Iris pigment epithelial cell (primary cell): ENCODE measurements around the gene PRKCQ.
A peak's percentile ranks its signal among the peaks of the same experiment; 100 is the strongest.

ENCODE experiments used
- DNase-seq: peaks from one replicate; pipeline ENCODE4 v3.0.0-alpha.2; 2011; ENCODE audit warnings: low read depth

PRKCQ gene

DNA sequence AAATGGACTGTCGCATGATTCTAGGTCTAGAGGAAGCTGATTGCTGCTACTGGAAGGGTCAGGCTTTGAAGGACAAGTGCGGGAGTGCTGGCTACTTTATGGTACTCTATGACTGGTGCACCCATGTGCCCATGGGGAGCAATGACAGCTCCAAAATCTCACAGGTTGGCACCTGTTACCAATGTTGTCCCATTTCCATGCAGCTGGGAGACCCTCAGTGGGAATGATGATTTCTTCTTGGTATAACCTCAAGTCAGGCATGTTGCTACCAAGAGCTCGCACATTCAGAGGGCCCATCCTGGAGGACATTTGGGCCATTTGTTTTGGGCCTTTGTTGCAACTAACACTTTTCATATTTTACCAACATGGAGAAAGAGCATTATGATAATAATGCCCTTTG is 174.4 kb downstream of the PRKCQ start:
- DNase-seq = no peak

DNA sequence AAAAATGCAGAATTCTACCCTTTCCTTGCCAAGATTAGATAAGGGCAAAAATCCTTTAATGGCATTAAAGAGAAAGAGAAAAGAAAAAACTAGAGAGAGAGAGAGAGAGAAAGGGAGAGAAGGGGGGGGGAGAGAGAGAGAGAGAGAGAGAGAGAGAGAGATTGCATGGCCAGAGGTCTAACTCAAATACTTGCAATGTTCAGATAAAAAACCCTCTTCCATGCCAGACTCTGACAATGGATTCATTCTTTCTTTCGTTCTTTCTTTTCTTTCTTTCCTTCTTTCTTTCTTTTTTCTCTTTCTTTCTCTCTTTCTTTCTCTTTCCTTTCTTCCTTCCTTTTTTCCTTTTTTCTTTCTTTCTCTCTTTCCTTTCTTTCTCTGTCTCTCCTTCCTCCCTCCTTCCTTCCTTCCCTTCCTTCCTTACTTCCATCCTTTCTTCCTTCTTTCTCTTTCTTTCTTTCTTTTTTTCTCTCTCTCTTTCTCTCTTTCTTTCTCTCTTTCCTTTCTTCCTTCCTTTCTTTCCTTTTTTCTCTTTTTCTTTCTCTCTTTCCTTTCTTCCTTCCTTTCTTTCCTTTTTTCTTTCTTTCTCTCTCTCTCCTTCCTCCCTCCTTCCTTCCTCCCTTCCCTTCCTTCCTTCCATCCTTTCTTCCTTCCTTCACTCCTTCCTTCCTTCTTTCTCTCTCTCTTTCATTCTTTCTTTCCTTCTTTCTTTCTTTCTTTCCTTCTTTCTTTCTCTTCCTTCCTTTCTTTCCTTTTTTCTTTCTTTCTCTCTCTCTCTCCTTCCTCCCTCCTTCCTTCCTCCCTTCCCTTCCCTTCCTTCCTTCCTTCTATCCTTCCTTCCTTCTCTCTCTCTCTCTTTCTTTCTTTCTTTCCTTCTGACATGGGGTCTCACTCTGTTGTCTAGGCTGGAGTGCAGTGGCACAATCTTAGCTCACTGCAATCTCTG is 175.7 kb downstream of the PRKCQ start:
- DNase-seq = no peak

DNA sequence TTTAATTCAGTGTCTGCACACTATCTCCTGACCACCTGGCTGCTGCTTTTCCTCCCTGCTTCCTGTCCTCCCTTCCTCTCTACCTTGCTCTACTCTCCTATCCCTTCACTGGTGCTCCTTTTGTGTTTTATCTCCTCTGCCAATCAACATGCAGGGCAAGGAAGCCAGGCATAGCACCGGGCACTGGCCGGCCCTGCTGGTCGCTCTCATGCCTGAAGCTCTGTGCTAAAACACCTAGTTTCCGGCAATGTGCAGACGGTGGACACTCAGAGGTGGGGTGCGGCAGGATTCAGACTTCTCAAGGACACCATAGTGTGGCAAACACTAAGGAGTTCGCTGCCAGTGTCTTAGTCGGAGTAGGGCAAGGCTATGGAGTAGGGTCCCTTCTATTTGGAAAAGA is 177.1 kb downstream of the PRKCQ start:
- no peak for DNase-seq

DNA sequence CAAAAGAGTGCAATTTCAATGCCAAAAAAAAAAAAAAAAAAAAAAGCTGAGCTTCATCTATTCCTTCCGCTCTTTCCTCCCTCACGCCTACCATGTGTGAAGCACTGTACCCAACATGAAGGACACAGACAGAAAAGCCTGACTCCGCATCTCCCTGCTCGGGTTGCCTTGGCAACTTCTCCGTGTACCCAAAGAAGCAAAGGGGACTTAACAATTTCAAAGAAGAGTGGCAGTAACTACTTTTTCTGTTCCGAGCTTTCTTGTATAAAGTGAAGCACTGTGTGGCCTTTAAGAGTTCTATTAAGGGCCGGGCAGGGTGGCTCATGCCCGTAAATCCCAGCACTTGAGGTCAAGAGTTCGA is 177.7 kb downstream of the PRKCQ start:
- DNase-seq = no peak

DNA sequence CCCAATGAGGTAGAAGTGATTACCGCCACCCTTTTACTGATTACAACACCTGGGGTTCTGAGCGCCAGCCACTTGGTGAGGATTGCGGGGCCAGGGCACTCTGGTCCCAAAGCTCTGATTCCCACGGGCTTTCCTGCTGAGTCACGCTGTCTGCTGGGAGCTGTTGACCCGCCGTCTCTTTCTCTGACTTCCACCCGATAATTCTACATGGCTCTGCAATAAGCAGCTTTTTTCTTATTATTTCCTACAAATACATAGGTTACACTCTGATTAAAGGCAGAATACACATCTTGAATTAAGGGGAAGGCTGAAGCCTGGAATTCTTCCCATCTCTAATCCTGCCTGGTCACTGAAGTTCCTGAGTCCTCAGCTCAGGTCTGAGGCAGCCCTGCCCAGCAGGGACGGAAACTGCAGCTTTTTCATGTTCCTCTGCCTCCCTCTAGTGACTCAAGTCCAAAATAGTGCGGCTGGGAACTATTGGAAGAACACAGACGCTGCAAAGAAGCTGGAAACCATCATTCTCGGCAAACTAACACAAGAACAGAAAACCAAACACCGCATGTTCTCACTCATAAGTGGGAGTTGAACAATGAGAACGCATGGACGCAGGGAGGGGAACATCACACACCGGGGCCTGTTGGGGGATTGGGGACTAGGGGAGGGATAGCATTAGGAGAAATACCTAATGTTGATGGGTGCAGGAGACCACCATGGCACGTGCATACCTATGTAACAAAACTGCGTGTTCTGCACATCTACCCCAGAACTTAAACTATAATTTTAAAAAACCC is 178.3 kb downstream of the PRKCQ start:
- peak; percentile 92 for DNase-seq

DNA sequence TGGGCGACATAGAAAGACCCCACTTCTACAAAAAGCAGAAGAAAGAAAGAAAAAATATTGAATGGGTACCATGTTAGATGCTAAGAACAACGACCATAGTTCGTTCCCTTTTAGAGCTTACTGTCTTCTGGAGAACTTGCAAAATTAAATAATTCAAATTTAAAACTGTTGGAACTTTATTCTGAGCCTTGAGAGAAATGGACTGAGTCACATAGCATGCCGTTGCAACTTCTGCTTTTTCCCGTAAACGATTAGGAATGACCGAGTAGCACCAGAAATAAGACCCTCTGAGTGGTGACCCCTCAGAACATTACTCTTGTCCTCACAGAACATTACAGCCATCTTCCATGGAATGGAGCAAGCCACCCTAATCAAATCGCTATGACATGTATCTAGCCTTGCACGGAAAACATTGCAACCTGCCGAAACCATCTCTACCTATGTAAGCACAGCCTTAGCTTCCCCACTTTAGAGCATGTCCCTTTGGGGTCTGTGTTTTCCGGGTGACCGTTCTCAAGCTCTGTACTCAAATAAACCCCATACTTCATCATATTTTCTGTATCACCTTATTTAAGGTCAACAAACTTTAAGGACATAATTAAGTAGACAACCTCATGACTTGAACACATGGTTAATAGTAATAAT is 179.1 kb downstream of the PRKCQ start:
- no peak for DNase-seq

DNA sequence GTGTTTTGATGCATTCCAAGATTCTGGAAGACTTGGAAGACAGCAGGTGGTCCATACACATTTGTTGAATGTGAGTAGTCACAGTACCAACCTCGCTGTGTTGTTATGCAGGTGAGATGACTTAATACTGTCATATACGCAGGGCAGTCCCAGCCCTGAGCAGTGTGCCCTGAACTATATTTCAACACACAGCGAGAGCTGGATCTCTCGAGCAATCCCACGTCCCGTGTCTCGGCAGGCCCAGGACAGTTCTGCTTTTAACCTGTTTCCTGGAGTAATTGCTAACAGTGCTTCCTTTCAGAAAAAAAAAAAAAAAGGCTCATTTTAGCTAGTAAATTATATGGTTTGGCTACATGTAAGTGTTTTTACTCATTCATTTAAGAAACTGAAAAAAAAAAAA is 179.7 kb downstream of the PRKCQ start:
- no peak for DNase-seq

DNA sequence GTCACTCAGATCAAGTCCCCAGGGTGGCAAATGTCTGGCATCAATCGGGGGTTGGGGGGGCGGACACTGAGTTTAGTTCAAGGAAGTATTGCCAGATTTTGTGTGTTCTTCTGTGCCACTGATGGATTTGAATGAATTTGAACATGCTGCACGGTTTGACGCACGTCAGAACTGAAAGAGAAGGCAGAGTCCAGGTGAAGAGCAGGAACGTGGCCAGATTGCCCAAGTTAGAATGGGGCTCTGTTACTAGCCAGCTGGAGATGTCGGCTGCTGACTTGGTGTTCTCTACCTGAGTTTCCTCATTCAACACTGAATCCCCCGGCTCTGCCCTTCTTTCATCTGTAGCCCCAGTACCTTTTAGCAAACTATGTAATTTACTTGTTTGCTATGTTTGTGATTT is 180.2 kb downstream of the PRKCQ start:
- no peak for DNase-seq

DNA sequence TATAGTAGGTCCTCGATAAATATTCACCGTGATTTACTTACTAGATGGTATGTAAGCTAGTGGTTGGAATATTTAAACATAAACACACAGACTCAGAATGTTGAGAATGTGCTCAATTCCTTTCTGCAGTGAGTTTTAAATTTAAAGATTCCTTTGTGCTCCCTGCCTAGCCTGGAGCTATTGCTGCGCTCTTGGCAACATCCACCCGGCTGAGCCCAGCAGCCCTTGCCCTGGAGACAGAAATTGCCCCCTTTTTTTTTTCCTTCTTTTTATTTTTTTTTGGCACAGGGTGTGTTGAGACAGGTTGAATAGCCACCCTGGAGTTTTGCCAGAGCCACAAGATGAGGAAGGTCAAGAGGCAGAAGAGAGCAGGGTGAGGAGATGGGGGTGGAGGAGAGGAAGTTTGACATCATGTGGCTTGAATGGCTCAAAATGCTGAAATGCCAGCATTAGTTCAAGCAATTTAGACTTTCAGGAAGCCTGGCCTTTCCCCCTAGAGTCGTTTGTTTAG is 180.8 kb downstream of the PRKCQ start:
- peak; percentile 57 for DNase-seq

DNA sequence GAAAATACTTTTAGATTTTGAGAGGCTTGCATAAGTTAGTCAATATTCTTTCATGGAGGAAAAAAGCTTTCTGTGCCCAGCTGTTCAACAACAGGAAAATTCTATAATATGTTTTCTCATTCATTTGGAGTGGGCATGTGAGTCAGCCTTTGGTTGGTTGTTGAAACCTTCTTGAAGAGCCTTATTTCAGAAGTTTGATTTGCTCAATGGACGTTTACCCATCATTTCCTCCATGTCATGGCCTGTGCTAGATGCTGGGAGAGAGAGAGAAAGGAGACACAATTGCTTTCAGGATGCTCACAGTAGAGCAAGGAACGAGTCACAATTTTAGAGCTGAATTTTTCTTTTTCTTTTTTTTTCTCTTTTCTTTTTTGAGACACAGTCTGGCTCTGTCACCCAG is 181.7 kb downstream of the PRKCQ start:
- no peak for DNase-seq

DNA sequence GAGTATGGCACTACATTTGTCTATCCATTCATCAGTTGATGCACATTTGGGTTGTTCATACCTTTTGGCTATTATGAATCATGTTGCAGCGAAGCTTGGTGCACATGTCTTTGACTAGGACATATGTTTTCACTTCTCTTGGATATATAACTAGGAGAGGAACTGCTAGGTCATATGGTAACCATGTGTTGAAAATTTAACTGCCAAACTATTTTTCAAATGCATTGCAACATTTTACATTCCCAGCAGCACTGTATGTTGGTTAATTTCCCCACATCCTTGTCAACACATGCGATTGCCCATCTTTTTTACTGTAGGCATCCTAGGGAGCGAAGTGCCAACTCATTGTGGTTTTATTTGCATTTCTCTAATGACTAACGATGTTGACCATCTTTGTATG is 183.4 kb downstream of the PRKCQ start:
- peak; percentile 57 for DNase-seq

DNA sequence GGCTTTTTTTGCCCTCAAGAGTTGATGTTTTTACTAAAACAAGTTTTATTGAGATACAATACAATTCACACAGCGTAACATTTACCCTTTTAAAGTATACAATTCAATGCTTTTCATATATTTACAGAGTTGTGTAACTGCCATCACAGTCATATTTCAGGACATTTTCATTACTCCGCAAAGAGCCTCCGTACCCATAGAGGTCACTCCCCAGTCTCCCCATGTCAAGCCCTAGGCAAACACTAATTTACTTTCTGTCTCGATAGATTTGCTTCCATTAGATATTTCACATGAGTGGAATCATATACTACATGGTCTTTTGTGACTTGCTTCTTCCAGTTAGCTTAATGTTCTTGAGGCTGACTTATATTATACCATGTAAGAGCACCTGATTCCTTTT is 183.8 kb downstream of the PRKCQ start:
- DNase-seq = no peak

DNA sequence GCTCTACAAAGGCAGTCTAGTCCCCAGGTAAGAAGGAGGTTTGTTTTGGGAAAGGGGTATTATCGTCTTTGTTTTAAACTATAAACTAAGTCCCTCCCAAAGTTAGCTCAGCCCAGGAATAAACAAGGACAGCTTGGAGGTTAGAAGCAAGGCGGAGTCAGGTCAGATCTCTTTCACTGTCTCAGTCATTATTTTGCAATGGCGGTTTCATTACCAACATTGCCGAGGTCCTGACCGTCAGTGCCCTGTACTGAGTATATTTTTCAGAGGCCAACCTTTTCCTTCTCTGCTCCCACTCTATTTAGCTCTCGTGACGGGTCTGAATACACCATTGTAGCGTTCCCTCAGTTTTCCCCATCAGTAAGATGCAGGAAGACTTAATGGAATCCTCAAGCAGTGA is 184.5 kb downstream of the PRKCQ start:
- DNase-seq = no peak

DNA sequence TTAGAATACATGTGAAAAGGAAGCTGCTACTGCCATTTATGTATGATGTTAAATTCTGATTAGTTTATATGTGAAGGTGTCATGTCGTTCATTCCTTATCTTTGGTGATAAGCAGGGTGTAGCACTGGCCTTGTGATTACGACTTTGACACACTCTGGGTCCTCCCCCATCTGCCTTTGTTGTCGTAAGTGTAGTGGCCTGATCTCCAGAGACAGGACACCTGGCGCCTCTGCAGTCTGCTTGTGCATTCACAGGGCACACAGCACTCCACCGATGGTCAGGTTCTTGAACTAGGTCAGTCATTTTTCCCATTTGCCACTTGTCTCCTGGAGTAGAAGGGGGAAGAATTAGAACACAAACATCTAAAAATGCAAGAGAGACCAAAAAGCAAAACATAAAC is 186.0 kb downstream of the PRKCQ start:
- no peak for DNase-seq

DNA sequence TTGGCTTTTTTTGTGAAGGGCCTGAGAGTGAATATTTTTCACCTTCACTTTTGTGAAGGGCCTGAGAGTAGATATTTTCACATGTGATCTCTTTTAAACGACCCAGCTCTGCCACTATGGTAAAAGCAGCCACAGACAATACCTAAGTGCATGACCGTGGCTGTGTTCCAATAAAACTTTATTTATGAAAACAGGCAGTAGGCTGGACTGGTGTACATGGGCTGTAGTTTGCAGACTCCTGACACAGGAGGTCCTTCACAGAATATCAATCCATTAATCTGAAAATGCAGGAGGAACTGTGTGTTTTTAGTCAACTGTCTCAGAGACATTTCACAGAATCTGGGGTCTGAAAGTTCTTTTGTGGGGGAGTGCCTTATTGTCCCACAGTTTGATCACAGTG is 186.9 kb downstream of the PRKCQ start:
- DNase-seq = no peak

DNA sequence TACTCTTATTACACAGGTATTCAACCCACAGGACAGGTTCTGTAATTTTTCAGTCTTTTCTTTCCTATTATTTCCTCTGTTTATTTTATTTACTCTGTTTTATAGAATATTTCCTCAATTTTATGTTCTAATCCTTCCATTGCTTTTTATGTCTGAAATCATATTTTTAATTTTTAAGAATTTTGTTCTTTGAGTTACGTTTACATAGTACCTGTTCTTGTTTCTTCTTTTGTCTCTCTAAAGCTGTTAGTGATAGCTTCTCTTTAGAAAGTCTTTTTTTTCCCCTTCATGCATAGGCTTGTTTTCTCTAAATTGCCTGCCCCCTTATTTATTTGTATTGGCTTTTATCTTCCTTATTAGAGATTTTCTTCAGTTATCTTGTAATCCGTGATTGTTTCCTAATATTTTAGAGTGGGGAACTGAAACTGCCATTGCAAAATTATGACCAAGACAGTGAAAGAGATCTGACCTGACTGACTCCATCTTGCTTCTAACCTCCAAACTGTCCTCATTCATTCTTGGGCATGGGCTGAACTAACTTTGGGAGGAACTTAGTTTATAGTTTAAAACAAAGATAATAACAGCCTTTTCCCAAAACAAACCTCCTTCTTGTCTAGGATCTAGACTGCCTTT is 189.7 kb downstream of the PRKCQ start:
- DNase-seq = no peak

DNA sequence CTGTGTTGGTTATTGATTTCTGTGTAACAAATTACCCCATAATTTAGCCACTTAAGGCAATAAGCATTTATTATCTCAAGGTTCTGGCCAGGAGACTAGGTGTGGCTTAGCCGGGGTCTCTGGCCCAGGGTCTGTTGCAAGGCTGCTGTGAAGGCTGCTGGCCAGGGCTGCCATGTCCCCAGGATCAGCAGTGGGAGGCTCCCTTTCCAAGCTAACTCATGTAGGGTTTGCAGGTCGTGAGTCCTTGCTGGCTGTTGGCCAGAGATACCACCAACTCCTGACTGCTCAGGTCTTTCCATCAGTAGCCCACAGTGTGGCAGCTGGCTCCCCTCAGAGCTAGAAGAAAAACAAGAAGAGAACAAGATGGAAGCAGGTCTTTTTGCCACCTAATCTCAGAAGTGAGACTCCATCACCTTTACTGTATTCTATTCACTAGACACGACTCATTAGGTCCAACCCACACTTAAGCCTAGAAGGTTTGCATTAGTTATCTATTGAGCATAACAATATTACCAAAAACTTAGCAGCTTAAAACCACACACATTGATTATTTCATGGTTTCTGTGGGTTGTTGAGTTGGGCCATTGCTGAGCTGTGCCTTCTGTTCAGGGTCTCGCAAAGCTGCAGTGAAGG is 191.7 kb downstream of the PRKCQ start:
- DNase-seq = no peak

DNA sequence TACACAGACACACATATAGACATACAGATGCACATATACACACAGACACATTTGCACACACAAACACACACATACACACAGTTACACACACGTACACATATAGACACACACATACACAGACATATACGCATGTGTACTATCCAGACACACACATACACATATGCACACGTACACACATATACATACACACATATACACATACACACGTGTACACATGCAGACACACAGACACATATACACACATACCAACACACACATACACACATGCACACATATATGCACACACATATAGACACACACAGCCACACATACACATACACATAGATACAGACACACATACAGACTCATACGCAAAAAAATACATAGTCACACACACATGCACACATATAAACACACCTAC is 193.1 kb downstream of the PRKCQ start:
- DNase-seq = no peak

DNA sequence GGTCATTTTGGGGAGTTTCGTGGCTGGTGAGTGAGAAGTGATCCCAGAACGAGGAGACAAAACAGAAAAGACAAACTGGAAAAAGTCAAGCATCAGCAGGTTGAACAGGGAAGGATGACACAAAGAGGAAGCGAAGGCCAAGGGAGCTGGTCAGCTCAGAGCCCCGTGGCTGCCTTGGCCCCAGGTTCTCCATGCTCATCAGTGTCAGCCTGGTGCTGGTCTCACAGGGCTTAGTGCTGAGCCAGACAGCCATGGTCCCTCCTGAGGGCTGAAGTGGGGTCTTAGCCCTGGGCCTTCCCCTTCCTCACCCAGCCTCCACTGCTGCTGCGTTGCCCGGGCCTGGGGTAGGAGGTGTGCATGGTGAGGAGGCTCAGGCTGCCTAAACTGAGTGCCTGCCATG is 193.7 kb downstream of the PRKCQ start:
- DNase-seq = no peak

DNA sequence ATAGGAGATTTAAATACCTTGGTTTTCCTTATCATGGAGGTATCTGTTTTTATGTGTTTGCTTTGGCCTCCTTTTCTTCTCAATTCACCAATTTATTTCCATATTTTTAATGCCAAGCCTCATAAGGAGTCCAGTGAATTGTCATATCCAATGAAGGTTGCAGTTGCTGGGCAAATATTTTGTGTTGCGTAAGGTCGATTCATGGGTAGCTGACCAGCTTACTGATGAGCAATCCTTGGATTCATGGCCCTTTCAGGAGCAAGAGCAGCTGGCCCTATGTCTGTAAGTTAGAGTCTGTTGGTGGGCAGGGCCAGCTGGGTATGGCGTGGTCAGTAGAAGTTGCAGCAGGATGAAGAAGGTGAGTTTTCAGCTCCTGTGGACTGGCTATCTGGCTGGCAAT is 194.4 kb downstream of the PRKCQ start:
- DNase-seq = peak; percentile 55

DNA sequence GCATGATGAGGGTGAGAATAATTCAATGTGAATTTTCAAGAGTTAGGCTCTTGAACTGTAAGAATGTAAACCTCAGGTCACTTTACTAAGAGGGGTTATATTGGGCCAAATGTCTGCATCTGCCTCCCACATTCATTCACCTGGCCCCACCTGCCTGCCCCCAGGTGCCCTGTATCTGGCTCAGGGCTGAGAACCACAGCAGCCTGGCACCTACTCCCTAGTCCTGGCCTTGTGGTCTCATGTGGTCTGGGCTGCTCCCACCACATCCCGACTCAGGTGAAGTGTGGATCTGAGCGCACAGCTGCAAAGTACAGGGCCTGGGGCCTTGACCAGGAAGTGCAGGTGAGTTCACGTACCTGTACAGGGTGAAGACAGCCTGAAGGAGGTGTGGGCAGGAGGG is 195.2 kb downstream of the PRKCQ start:
- no peak for DNase-seq

DNA sequence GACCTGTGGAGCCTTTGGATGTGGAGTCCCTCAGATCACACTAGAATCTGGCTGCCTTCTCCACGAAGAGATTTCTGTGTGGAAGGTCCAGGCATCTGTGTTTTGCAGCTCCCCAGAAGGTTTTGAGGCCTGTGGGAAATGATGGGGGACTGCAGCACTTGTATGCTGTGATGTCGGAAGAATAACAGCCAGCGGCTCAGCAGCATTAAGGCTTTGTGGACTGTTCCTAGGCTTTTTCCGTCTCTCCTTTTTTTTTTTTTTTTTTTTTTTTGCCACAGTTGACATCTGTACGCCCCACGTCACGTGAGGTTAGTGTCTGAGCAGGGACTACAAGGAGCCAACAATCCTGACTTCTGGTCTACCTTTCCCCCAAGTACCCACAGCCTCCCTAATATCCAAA is 196.0 kb downstream of the PRKCQ start:
- no peak for DNase-seq
